AG08396 (cell line): Measurements from ENCODE around the gene BACH1.

ENCODE experiments used
- DNase-seq: peaks from one replicate; pipeline ENCODE4 v3.0.0; 2012; ENCODE audit warnings: low spot score, mixed read lengths

Gene BACH1

DNA sequence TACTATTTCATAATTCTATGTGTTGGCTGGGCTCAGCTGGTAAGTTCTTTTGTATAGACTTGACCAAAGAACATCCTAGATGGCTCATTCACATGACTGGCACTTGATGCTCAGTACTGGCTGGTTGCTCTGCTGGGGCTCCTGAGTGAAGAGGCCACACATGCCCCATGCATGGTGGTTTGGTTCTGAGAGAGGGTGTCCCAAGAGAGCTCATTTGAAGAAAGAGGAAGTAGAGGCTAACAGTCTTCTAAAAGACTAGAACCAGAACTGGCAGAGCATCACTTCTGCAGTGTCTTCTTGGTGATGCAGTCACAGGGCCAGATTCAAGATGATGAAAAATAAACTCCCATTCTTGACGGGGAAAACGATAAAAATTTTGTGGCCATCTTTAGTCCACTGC is 5.2 kb upstream of the BACH1 start:
- DNase-seq: no peak

DNA sequence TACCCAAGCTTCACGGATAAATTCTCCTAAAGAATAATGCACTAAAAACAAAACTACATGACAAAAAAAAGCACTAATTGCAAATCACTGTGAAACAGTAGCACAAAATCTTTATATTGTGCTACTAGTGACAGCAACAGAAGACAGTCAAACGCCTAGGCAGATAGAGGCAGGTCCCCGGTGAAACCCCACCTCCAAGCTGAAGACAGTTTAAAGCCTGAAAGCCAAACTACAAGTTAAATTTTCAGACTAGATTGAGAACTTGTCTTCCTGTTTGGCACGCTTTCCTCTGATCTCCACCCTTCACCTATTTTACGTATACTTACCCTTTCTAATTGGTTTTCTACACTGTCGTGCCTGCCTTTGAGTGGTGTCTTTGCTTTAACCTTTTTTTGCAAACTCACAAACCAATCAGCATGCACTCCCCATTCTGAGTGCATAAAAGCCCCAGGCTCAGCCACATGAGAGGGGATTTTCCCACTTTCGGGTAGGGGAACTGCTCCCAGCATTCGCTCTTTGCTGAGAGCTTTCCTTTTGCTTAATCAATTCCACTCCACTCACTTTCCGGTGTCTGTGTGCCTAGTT is 3.6 kb upstream of the BACH1 start:
- DNase-seq: no peak

DNA sequence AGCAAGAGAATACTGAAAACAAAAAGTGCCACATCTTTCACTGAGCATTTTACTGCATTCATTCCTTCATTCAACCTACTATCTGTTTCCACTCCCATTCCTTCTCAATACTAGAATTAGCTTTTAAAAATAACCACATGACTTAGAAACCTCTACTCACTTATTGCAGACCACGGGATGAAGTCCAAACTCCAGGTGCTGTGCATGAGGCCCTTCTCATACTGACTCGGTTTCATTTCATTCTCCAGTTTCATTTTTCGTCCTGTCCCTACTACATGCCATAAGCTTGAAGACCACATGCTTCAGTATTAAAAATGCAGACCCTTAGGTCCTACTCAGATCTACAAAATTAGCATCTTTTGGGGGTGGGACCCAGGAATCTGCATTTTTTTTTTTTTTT is 2.3 kb upstream of the BACH1 start:
- DNase-seq: no peak

- DNase-seq: no peak
Observed at GRCh38 chr21:29297483-29298347, 1.0 kb upstream of the BACH1 start.

DNA sequence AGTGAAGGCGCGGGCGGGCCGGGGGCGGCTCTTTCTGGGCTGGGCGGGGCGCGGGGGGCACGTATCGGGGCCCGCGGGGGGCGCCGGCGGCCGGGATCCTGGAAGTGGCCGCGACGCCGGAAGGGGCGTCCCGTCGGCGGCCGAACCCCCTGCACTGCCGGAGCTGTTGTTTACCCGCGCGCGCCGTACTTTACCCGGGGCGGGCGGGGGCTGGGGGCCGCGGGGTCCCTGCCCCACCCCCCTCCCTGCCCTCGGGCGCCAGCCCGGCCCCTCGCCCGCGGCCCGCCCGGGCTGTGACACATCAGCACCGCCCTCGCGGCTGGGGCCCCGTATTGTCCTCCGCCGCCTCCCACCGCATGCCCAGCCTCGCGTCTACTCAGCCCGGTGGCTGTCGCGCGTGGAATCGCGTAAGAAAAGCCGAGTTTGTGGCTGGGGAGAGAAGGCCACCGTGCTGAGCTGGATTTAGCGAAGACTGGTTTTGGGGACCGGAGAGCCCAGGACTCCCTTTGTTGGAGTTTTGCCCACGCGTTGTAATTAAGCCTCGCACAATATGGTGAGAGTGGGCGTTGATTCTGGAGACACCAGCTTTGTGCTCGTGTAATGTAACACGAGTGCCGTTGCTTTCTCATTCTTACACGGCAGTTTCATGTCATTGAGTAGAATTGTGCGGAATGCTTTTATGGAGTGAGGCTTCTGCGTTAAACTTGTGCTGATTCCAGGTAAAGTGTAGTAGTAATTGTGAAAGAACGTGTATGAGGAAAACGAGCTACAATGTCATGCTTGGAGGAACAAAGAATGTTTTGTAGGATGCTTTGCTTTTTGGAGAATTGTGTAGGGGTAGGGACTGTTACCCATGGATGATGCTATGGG is 559 bp downstream of the BACH1 start:
- peak; percentile 78 for DNase-seq

- peak; percentile 78 for DNase-seq
Observed at GRCh38 chr21:29299916-29300806, 1.4 kb downstream of the BACH1 start.

GRCh38 chr21:29300807-29301138 is 2.1 kb downstream of the BACH1 start:
- DNase-seq: no peak

- no peak for DNase-seq
Observed at GRCh38 chr21:29301691-29302090, 3.0 kb downstream of the BACH1 start.

DNA sequence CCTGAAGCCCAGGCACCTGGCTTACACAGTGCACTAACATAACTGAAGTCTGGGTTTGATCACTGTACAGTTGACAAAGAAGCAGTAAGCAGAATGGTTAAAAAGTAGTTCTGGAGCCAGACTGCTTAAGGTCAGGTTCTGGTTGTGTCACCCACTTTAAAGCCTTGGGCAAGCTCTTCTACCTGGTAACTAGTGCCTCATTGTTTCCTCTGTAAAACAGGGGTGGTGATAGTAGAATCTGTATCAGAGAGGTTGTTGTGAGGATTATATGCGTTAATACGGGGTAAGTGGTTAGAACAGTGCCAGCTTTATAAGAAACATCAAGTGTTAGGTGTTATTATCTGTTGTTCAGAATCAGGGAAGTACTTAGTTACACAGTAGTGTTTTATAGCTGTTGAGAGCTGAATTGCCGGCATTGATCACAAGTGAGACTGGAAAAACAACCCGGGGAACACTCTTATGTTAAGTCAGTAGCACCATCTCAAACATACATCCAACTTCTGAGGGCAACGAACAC is 3.7 kb downstream of the BACH1 start:
- no peak for DNase-seq

DNA sequence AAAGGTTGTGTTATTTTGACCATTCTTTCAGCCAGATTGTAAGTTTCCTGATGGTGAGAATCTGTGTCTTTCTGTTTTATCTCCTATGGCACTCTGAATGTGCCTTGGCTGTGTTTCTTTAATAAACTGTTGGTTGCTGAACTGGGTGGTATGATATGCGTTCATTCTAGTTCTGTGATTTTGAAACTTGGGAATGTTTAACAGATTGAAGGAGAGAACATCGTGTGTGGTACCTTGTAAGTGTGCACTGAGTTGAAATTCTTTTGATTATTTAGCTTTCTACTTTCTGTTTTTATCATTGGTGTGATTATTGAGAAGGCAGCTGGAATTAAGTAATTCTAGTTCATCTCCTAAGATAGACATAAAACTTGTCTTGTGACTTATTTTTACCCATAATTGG is 4.6 kb downstream of the BACH1 start:
- DNase-seq: no peak

DNA sequence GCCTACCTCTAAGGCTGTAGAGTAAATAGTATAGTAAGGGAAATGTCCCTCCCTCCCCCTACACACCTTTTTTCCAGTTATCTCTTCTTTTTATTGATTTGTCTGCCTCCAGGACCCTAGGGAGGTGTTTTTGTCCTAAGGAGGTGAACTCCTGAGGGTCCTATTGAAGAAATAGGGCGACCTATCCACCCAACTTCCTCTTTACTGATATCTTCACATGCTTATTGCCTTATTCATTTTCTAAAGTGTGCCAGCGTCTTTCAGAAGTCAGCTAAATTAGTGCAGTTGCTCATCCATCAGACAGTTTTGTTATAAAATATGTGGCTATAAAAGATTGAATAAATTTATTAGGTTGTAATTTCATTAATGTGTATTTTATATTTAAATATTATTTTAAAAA is 5.9 kb downstream of the BACH1 start:
- no peak for DNase-seq

GRCh38 chr21:29305068-29305467 is 6.3 kb downstream of the BACH1 start:
- no peak for DNase-seq

DNA sequence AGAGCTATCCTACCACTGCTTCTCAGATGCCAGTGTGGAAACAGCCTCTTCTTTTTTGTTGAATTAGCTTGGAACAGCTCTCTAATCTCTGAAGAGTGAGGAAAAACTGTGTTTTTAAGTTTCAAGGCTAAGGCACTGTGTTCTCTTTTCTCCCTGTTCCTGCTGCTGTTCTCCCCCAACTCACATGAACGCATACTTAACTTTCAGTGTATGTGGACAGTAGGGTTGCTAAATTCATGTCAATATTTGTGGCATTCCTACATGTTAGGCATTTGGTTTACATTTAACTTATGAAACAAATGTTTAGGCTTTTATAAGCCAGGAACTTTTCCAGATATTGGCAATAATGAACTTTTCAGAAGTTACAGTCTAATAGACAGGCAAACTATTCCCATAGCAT is 6.8 kb downstream of the BACH1 start:
- DNase-seq: no peak

DNA sequence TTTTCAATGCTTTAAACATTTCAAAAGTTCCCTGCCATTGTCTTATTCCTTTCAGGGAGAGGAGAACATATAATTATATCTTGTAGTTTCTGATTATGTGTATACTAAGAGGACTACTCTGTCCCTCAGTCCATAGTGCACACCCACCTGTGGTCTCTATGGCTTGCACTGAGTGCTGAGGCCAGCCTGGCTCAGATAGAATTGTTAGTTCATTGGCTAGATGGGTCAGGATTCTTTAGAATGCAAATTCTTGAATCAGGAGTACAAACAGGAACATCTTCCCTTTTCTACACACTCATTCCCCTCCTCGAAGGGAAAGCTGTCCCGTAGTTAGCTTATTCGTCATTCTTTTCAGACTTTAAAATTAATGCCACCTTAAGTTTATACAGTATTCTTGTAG is 8.2 kb downstream of the BACH1 start:
- no peak for DNase-seq

- no peak for DNase-seq
Observed at GRCh38 chr21:29307718-29308455, 9.2 kb downstream of the BACH1 start.

DNA sequence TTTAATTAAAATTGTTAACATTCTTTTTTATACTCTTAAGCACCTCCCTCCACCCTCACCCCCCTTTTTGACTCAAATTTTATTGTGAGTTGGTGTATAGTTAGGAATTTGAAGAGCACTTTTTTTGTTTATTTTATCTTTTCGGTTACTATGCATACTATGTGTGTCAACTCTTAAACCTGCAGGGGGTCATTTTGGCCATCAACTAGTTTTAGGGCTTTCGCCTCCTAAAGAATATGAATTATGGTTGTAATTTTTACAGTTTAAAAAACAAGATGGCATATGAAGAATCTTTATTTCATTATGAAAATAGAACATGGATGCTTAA is 9.7 kb downstream of the BACH1 start:
- DNase-seq: no peak

GRCh38 chr21:29309703-29310102 is 11.0 kb downstream of the BACH1 start:
- no peak for DNase-seq

DNA sequence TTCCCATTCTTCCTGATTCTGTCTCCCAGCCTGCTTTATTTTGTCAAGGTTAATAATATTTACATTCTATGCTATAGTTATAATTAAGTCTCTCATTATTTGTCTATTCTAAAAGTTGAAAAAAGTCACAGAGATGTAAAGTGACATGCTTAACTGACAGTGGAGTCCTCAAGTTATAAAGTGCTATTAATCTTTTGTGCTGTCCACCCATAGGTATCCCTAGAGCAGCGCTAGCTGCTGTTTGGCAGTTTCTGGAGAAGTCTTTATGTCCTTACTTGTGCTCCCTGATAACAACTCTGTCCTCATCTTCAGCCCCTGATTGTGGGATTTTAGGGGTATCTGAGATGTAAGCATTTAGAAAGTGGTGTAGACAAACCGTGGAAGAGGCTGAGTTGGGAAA is 13.1 kb downstream of the BACH1 start:
- DNase-seq: no peak

GRCh38 chr21:29312981-29313380 is 14.3 kb downstream of the BACH1 start:
- DNase-seq: no peak

DNA sequence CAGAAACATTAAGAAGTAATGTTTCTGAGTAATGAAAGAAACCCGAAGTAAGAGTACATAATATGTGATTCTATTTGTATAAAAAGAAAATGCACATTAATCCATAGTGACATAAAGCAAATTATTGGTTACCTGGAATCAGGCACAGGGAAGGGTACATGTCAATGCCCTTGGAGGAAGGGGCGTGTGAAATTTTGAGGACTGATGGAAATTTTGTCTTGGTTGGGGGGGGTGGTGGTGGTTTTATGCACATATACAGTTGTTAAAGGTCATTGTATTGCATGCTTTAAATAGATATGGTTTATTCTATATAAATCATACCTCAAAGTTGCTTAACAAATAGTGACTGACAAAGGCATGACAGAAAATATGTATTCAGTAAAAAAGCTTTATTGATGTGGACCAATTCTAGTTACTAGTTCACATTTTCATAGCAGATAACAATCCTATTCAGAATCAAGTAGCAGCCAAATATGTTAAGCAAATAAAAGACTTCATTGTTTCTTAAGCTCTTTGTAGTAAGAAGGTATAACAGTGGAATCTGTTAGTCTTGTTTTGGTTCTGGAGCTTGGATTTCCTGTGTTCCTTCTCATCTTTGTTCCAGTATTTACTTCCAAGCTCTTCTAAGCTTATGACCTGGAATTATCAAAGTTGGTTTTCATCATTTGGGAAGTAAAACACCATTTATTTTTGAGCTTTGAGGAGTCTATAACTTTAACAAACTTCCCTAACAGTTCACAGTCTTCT is 15.1 kb downstream of the BACH1 start:
- DNase-seq: no peak
